GM21367 (cell line): ENCODE results near the gene ORAI3.

Experiments
- ATAC-seq: cut with Tn5 transposase; IDR thresholded peaks from one replicate; pipeline ENCODE4 v1.9.1; 2021; ENCODE audit not compliant: unreplicated experiment

ORAI3 gene

GRCh38 chr16:30946671-30947540 is 2.0 kb upstream of the ORAI3 start:
- no peak for ATAC-seq

GRCh38 chr16:30947541-30947858 is 1.4 kb upstream of the ORAI3 start:
- no peak for ATAC-seq

GRCh38 chr16:30947859-30948666 is 805 bp upstream of the ORAI3 start:
- no peak for ATAC-seq

- peak; percentile 49 for ATAC-seq
These were observed 1.0 kb downstream of the ORAI3 start for GRCh38 chr16:30949650-30950515.

- ATAC-seq: no peak
These were observed 1.7 kb downstream of the ORAI3 start for GRCh38 chr16:30950516-30951065.

GRCh38 chr16:30951193-30951592 is 2.3 kb downstream of the ORAI3 start:
- ATAC-seq: no peak

GRCh38 chr16:30951750-30952149 is 2.9 kb downstream of the ORAI3 start:
- ATAC-seq: no peak

- ATAC-seq: no peak
These were observed 4.2 kb downstream of the ORAI3 start for GRCh38 chr16:30953111-30953510.

- no peak for ATAC-seq
These were observed 4.8 kb downstream of the ORAI3 start for GRCh38 chr16:30953511-30954124.

- no peak for ATAC-seq
These were observed 6.1 kb downstream of the ORAI3 start for GRCh38 chr16:30954993-30955392.

- peak; percentile 31 for ATAC-seq
These were observed 8.0 kb downstream of the ORAI3 start for GRCh38 chr16:30956601-30957455.

- peak; percentile 44 for ATAC-seq
These were observed 8.7 kb downstream of the ORAI3 start, which contains the start of gene SETD1A for GRCh38 chr16:30957456-30958174. SETD1A (plus strand) TSS chr16:30957754; CDS start chr16:30958732, 978 bp downstream.

- ATAC-seq: peak; percentile 27
These were observed 9.6 kb downstream of the ORAI3 start for GRCh38 chr16:30958175-30959079.

GRCh38 chr16:30961384-30961783 is 12.5 kb downstream of the ORAI3 start:
- ATAC-seq: no peak

- ATAC-seq: no peak
These were observed 15.2 kb downstream of the ORAI3 start for GRCh38 chr16:30963925-30964511.

- no peak for ATAC-seq
These were observed 15.8 kb downstream of the ORAI3 start for GRCh38 chr16:30964574-30965226.

- no peak for ATAC-seq
These were observed 16.6 kb downstream of the ORAI3 start for GRCh38 chr16:30965436-30965835.
